K562 (cell line): ENCODE data around the gene PGAP2. TPM values are rescaled to one million over a fixed set of nuclear protein-coding genes. Genes with fewer than 3 reads are reported as not detected.
"Not testable (repeated sequence)": the region's sequence is repeated elsewhere in the genome, so short reads cannot be mapped to it uniquely, and the experiment has no call there.

Experiments used
- ATAC-seq: fragments of 200-7000 bp; cut with Tn5 transposase; 3 replicates; pipeline ENCODE4 v1.9.1; 2020; ENCODE audit warnings: moderate library complexity
- BruUV-seq: library from RNA; stranded (reverse); fragments of 400-500 nt; replicated peaks from 2 replicates; lab custom pipeline; 2021; lab: Mats Ljungman, UMichigan
- CTCF ChIA-PET: fragments of 300-600 bp; formaldehyde crosslinking; extraction: SDS; loops from one replicate; lab custom pipeline; 2021; ENCODE audit warnings: low intra/inter-chr PET ratio; lab: Yijun Ruan, JAX
- POLR2A ChIA-PET: fragments of 300-600, 350-650 bp; sonication (Branson Sonifier 250); formaldehyde crosslinking; extraction: SDS; loops from one replicate; lab custom pipeline; 2021; ENCODE audit warnings: antibody characterized with exemption, inconsistent platforms; lab: Yijun Ruan, JAX
- DNase-seq, 4 experiments: peaks; one replicate each; pipeline versions ENCODE4 v3.0.0 to v3.0.0-alpha.2; 2011 to 2018; ENCODE audit warnings: low spot score in 3 of 4, mixed read lengths in 3 of 4; ENCODE audit errors: extremely low read depth in 1 of 4
- FAIRE-seq: peaks from 2 replicates; lab custom pipeline; 2011; peaks lifted over from hg19 to GRCh38; lab: Jason Lieb, UNC
- H2AFZ ChIP-seq: 2 replicates; pipeline ENCODE4 v1.6.0; 2011; ENCODE audit warnings: low read depth, low read length, control low read depth, inconsistent platforms
- H3K27ac ChIP-seq: fragments of 200-600 bp; 3 replicates; pipeline ENCODE4 v1.8.0; 2011; ENCODE audit warnings: low read depth, mild to moderate bottlenecking, control low read depth, inconsistent platforms, low read length, moderate library complexity, mixed read lengths; ENCODE audit errors: extremely low read depth
- H3K27me3 ChIP-seq, 2 experiments: fragments of 300-600 bp in 1 of 2; 2 replicates in 1 of 2; 3 replicates in 1 of 2; pipeline versions ENCODE4 v1.6.0 to v1.8.0; 2011; ENCODE audit warnings: inconsistent platforms in 2 of 2, low read length in 2 of 2, mild to moderate bottlenecking in 1 of 2, mixed read lengths in 1 of 2, moderate library complexity in 1 of 2; ENCODE audit not compliant: control insufficient read depth in 2 of 2, insufficient read depth in 2 of 2
- H3K36me3 ChIP-seq: fragments of 300-600 bp; 3 replicates; pipeline ENCODE4 v1.8.0; 2011; ENCODE audit warnings: mild to moderate bottlenecking, low read length, inconsistent platforms; ENCODE audit not compliant: control insufficient read depth, insufficient read depth
- H3K4me1 ChIP-seq, 2 experiments: fragments of 200-600 bp in 1 of 2; replicated peaks in 1 of 2; 2 replicates in 1 of 2; 3 replicates in 1 of 2; pipeline versions ENCODE4 v1.5.1 to v1.8.0; 2011; ENCODE audit warnings: inconsistent platforms in 2 of 2, low read length in 2 of 2, mild to moderate bottlenecking in 1 of 2, mixed read lengths in 1 of 2, moderate library complexity in 1 of 2; ENCODE audit not compliant: control insufficient read depth in 2 of 2, insufficient read depth in 2 of 2
- H3K4me2 ChIP-seq: 2 replicates; pipeline ENCODE4 v1.6.1; 2011; ENCODE audit warnings: low read length, control low read depth, inconsistent platforms, mixed read lengths; ENCODE audit not compliant: insufficient read depth
- H3K4me3 ChIP-seq: fragments of 200-600 bp; sonication (generic), shearing (Covaris generic); 2 replicates; pipeline ENCODE4 v1.5.1; 2016; ENCODE audit warnings: control low read depth, inconsistent platforms
- H3K79me2 ChIP-seq: fragments of 200-600 bp; 3 replicates; pipeline ENCODE4 v1.8.0; 2011; ENCODE audit warnings: low read length, inconsistent platforms; ENCODE audit not compliant: control insufficient read depth, insufficient read depth
- H3K9ac ChIP-seq, 2 experiments: 2 replicates each; pipeline versions ENCODE4 v1.6.0 to v1.6.1; 2011; ENCODE audit warnings: low read depth in 2 of 2, low read length in 2 of 2, control low read depth in 1 of 2, inconsistent platforms in 1 of 2, mild to moderate bottlenecking in 1 of 2, mixed read lengths in 1 of 2; ENCODE audit not compliant: insufficient read depth in 1 of 2
- H3K9me1 ChIP-seq: one replicate; pipeline ENCODE4 v1.6.0; 2011; ENCODE audit warnings: inconsistent platforms, mild to moderate bottlenecking, low read length, moderate library complexity; ENCODE audit not compliant: control insufficient read depth, insufficient read depth
- H3K9me3 ChIP-seq: replicated peaks from 2 replicates; pipeline ENCODE4 v1.5.1; 2011; ENCODE audit warnings: low read depth, low read length, inconsistent platforms; ENCODE audit not compliant: control insufficient read depth, insufficient read depth
- H4K20me1 ChIP-seq: replicated peaks from 2 replicates; pipeline ENCODE4 v1.6.1; 2011; ENCODE audit warnings: low read length, inconsistent platforms, mixed read lengths; ENCODE audit not compliant: control insufficient read depth, insufficient read depth
- ZNF212 ChIP-seq: fragments of 450-650 bp; formaldehyde crosslinking; IDR thresholded peaks from 2 replicates; pipeline ENCODE4 v1.4.0; 2020; ENCODE audit warnings: mild to moderate bottlenecking
- whole genome bisulfite sequencing: fragments of 100-300 bp; shearing (Covaris generic); methylation state at CpG from one replicate; pipeline ENCODE4 v1.1.6; 2016; ENCODE audit warnings: low coverage, mixed read lengths; ENCODE audit not compliant: insufficient coverage; ENCODE audit errors: missing lambda C conversion rate; 5-methylcytosine and 5-hydroxymethylcytosine counted together
- in situ Hi-C: fragments of 300-500 bp; cut with MboI; formaldehyde crosslinking; loops from 4 replicates; pipeline ENCODE4 v1.15.0; 2018; ENCODE audit warnings: inconsistent platforms, mixed read lengths
- intact Hi-C: fragments of 100-400 bp; cut with micrococcal nuclease; formaldehyde crosslinking; loops from 2 replicates; pipeline ENCODE4 v1.14.2; 2022
- polyA plus RNA-seq, 8 experiments: library from polyadenylated mRNA; depleted of rRNA in 4 of 8; stranded (reverse) in 5 of 8; unstranded in 3 of 8; fragments of >200 nt; fragmentation: Nextera tagmentation in 2 of 8; fragmentation: Illumina TruSeq in 1 of 8; extraction: Ambion mirVana in 2 of 8; extraction: Trizol in 1 of 8; gene quantifications; 2 replicates each; pipeline versions ENCODE4 v1.2.1 to v1.2.3, GENCODE V29; 2011 to 2014; ENCODE audit warnings: inconsistent platforms in 1 of 8, missing spikeins in 1 of 8
- total RNA-seq, 7 experiments: library from RNA; depleted of rRNA in 6 of 7; stranded (reverse); fragments of >200 nt in 6 of 7; fragmentation: Illumina TruSeq in 2 of 7; extraction: Trizol in 2 of 7; gene quantifications; 2 replicates each; pipeline versions ENCODE4 v1.2.1 to v1.2.3, GENCODE V29; 2011 to 2021; ENCODE audit warnings: low replicate concordance in 1 of 7
- TF ChIP-seq, protein P1 (sequence below): sonication (generic); formaldehyde crosslinking; IDR thresholded peaks from 2 replicates; pipeline ENCODE4 v1.8.0; 2022; ENCODE audit warnings: mild to moderate bottlenecking, missing genetic modification reagents

Gene PGAP2
- total and polyA plus RNA-seq, 9 of the 15 experiments (the other 6 are each of a cell fraction or from before 2014, with no cell fraction given) = 17.9 to 47.2 (median 33.7) TPM

GRCh38 chr11:3764266-3764665 lies 44.1 kb upstream of the PGAP2 start:
- Histone ChIP-seq H3K27ac (no peak overlapping the region), H3K79me2 (peaks cover 3% of the 10 kb centered on the region; the same call in 1 of the 3 replicates), H2AFZ (no peak overlapping the region), H3K4me3 (no peak overlapping the region), H3K9ac (no peak overlapping the region), H3K27me3 (no peaks in the 10 kb centered on the region), H3K4me2 (no peak overlapping the region), H3K9me3 (no peaks in the 10 kb centered on the region), H3K36me3 (peaks cover 96% of the 10 kb centered on the region), H4K20me1 (no peaks in the 10 kb centered on the region), H3K4me1 (no peaks in the 10 kb centered on the region), H3K9me1 (no peaks in the 10 kb centered on the region)
- intact Hi-C loops = no loop called here
- no peak for TF ChIP-seq ZNF212 (CRISPR knock-in tag)
- TF ChIP-seq, protein P1, sequence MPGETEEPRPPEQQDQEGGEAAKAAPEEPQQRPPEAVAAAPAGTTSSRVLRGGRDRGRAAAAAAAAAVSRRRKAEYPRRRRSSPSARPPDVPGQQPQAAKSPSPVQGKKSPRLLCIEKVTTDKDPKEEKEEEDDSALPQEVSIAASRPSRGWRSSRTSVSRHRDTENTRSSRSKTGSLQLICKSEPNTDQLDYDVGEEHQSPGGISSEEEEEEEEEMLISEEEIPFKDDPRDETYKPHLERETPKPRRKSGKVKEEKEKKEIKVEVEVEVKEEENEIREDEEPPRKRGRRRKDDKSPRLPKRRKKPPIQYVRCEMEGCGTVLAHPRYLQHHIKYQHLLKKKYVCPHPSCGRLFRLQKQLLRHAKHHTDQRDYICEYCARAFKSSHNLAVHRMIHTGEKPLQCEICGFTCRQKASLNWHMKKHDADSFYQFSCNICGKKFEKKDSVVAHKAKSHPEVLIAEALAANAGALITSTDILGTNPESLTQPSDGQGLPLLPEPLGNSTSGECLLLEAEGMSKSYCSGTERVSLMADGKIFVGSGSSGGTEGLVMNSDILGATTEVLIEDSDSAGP (CRISPR knock-in tag) = no peak
- no TSS peak for BruUV-seq
- in situ Hi-C loops = no loop called here
- CTCF ChIA-PET = no interaction called here
- no peak for FAIRE-seq
- DNase-seq = no peak
- 100% methylated on average over 4 of the region's 4 CpGs for WGBS
- POLR2A ChIA-PET = no interaction called here
- ATAC-seq = no peak

DNA sequence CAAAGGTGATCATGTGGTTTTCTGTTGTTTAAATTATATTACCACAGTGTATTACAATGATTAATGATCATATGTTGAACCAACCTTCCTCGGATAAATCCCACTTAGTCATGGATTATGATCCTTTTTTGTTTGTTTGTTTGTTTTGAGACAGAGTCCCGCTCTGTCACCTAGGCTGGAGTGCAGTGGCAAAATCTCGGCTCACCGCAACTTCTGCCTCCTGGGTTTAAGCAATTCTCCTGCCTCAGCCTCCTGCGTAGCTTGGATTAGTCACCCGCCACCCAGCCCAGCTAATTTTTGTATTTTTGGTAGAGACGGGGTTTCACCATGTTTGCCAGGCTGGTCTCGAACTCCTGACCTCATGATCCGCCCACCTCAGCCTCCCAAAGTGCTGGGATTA lies 41.5 kb upstream of the PGAP2 start:
- H3K4me2 ChIP-seq, DNase-seq, H3K27me3 ChIP-seq, H2AFZ ChIP-seq, H3K79me2 ChIP-seq, intact Hi-C loops, H3K27ac ChIP-seq, H3K9me3 ChIP-seq, H3K9ac ChIP-seq, FAIRE-seq, H3K4me1 ChIP-seq, ATAC-seq, POLR2A ChIA-PET, H4K20me1 ChIP-seq, in situ Hi-C loops, H3K9me1 ChIP-seq, CTCF ChIA-PET, BruUV-seq, H3K4me3 ChIP-seq: not testable (repeated sequence)
- WGBS = 97% methylated on average over 8 of the region's 9 CpGs
- peaks cover 99% of the 10 kb centered on the region for H3K36me3 ChIP-seq
